Spleen (tissue), 7 donors: Measurements from ENCODE around the gene HLF.

Experiments used
- CTCF ChIP-seq, 11 experiments: fragments of 200-600 bp in 7 of 11; fragments of 450-650 bp in 4 of 11; sonication (generic) in 4 of 11; IDR thresholded peaks in 8 of 11; conservative IDR thresholded peaks in 3 of 11; 1 replicate in 7 of 11; 2 replicates in 4 of 11; pipeline versions ENCODE4 v1.4.0 to v1.8.0; 2016 to 2021; ENCODE audit warnings: antibody characterized with exemption in 11 of 11, inconsistent platforms in 4 of 11, mild to moderate bottlenecking in 1 of 11
- POLR2A ChIP-seq, 3 donors: fragments of 450-650 bp; IDR thresholded peaks; one replicate each; pipeline ENCODE4 v1.5.1; 2017; ENCODE audit warnings: antibody characterized with exemption in 3 of 3, mild to moderate bottlenecking in 1 of 3
- POLR2AphosphoS5 ChIP-seq, 3 donors: sonication (generic); formaldehyde crosslinking; IDR thresholded peaks; one replicate each; pipeline ENCODE4 v1.5.1; 2017; ENCODE audit warnings: antibody characterized with exemption in 3 of 3
- donor health status: DM: no; HTN: no; CAD: no; lungs with moderate emphysema.
- donor health status: DM: no; HTN: no; CAD: no.
- donor health status: DM: no; HTN: no; CAD: no.

- TF ChIP-seq CTCF (IDR thresholded peaks at IDR 0.05 in 8 of 11, conservative IDR thresholded peaks at IDR 0.05 in 3 of 11) (no peak), POLR2AphosphoS5 (IDR thresholded peaks at IDR 0.05) (no peak), POLR2A (IDR thresholded peaks at IDR 0.05) (no peak)
Measured at GRCh38 chr17:55360971-55361370, 96.2 kb downstream of the HLF start.
